Ramos (cell line): ENCODE data around the gene ADGRL4.
"Not testable (repeated sequence)": the region's sequence is repeated elsewhere in the genome, so short reads cannot be mapped to it uniquely, and the experiment has no call there.

ENCODE experiments used
- in situ Hi-C: fragments of 300-500 bp; cut with MboI; formaldehyde crosslinking; loops from one replicate; pipeline ENCODE4 v1.14.3; 2022; ENCODE audit warnings: low sequenced_read_pairs; ENCODE audit not compliant: unreplicated experiment

ADGRL4 gene

GRCh38 chr1:78919150-78919549, 87.4 kb downstream of the ADGRL4 start:
- in situ Hi-C loops, result no loop called here

GRCh38 chr1:78918157-78918556, 88.4 kb downstream of the ADGRL4 start:
- in situ Hi-C loops, result no loop called here

GRCh38 chr1:78916986-78917385, 89.5 kb downstream of the ADGRL4 start:
- in situ Hi-C loops, result no loop called here

- in situ Hi-C loops, result no loop called here
Observed at GRCh38 chr1:78913950-78914349, 92.6 kb downstream of the ADGRL4 start.

DNA sequence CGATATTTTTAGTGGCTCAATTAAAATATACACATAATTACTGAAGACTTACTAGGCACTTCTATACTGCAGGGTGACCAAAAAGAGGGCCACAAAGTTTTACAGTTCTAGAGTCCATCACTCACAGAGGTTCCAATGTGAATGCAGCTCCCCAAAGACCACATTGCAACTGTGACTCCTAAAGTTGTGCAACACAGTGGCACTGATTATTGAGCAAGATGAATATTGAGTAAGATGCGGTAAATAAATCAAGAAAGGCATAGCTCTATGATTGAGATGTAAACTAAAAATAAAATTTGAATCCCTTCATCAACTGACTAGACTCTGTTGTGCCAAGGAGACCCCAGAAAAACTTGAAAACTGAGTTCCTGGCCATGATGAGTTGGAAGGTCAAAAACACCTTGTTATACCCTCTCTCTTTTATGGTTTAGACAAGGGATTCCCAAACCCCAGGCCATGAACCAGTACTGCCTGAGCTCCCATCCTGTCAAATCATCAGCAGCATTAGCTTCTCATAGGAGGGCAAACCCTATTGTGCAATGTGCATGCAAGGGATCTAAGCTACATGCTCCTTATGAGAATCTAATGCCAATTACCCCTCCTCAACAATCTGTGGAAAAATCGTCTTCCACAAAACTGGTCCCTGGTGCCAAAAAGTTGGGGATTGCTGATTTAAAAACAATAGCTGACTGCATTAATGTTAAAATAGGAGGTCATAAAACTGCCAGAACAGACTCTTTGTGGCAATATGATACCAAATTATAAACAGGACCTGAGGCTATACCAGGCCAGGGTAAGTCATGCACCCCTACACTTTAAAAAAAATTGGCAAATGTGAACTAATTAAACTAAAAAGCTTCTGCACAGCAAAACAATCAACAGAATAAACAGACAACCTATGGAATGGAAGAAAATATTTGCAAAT, 94.3 kb downstream of the ADGRL4 start:
- in situ Hi-C loops, result no loop called here

GRCh38 chr1:78902641-78903040, 103.9 kb downstream of the ADGRL4 start:
- in situ Hi-C loops, result no loop called here

- in situ Hi-C loops, result no loop called here
Observed at GRCh38 chr1:78894811-78895210, 111.7 kb downstream of the ADGRL4 start.

DNA sequence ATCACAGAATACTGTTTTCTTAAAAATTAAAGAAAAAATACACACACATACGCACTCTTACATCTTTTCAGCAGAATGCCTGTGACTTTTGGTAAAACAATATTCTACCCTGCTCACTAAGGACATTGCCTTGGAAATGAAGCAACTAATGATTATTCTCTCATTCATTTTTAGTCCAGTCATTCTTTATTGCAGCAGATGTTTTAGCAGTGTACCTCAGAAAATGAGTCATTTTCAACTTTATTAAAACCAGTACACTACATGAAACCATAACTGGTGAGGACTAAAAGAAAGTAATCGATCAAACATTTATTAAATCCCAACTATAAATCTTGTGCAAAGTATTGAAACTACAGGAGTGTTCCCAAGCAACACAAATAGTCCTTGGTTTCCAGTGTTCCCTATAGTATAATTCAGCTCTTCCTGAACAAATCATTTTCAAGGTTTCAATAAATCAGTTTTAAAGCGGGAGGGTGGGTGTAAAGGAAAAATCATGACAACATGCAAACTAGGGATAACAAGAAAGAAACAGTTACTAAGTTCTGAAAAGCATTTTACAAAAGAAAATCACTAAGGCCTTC, 114.2 kb downstream of the ADGRL4 start:
- in situ Hi-C loops, result no loop called here

- in situ Hi-C loops, result no loop called here
Observed at GRCh38 chr1:78887458-78887857, 119.1 kb downstream of the ADGRL4 start.

DNA sequence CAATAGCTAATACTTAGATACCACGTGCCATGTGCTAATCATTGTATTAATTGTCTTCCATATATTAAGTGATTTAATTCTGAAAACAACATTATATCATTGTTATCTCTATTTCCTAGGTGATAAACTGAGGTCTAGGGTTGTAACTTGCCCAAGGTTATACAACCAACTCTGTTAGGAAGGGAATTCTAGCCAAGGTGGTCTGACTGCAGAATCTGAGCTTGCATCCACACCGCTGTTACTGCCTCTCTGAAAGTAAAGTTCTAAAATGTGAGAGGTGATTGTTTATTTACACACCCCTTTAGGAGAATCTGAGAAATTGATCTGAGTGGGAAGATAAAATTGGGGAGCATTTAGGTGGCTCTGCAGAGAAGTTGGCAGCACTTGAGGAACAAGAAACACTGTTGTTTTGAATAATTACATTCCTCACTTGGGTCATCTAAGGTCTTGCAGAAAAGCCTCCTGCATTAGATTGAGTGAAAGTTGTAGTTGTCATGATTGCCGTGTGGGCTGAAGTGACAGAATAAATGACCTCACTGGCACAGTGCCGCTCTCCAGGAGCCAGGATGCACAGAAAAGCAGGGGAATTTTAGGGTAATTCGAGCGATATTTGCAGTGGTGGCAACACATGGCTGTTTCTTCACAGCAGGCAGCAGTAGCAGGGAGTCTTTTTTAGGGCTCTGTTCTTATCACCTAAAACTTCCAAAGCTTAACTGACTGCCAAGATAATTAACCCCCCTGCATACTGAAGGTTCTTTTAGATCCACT, 121.7 kb downstream of the ADGRL4 start:
- in situ Hi-C loops, result no loop called here

DNA sequence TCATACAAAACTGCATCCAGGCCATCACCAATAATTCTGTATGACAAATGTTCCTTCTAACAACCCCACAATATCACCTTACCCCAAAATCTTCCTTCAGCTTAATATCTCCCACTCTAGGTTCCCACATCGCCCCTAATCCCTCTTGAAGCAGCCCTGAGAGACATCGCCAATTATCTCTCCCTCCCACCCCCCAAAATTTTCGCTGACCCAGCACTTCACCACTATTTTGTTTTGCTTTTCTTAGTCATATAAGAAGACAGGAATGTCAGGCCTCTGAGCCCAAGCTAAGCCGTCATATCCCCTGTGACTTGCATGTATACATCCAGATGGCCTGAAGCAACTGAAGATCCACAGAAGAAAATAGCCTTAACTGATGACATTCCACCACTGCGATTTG, 126.3 kb downstream of the ADGRL4 start:
- in situ Hi-C loops, result no loop called here

DNA sequence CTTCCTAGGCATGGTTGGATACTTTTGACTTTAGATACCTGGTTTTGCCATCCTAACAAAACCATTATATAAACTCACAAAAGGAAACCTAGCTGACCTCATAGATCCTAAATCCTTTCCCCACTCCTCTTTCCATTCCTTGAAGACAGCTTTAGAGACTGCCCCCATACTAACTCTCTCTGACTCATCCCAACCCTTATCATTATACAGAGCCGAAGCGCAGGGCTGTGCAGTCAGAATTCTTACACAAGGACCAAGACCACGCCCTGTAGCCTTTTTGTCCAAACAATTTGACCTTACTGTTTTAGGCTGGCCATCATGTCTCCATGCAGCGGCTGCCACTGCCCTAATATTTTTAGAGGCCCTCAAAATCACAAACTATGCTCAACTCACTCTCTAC, 130.5 kb downstream of the ADGRL4 start:
- in situ Hi-C loops, result not testable (repeated sequence)

DNA sequence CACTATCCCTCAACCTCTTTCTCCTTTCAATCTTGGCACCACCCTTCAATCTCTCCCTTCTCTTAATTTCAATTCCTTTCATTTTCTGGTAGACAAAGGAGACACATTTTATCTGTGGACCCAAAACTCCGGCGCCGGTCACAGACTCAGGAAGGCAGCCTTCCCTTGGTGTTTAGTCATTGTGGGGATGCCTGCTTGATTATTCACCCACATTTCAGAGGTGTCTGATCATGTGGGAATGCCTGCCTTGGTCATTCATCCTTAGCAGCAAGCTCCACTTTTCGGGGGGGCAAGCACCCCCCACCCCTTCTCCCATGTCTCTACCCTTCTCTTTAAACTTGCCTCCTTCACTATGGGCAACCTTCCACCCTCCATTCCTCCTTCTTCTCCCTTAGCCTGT, 133.7 kb downstream of the ADGRL4 start:
- in situ Hi-C loops, result not testable (repeated sequence)

DNA sequence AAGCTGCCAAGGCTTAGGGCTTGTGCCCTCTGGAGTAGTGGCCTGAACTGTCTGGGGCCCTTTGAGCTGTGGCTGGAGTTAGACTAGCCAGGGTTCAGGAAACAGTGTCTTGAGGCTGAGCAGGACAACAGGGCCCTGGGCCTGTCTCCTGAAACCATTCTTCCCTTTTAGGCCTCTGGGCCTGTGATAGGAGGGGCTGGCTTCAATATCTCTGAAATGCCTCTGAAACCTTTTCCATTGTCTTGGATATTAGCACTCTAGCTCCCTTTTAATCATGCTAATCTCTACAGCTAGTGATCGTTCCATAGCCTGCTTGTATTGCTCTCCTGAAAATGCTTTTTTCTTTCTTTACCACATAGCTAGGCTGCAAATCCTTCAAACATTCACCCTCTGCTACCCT, 135.3 kb downstream of the ADGRL4 start:
- in situ Hi-C loops, result no loop called here

DNA sequence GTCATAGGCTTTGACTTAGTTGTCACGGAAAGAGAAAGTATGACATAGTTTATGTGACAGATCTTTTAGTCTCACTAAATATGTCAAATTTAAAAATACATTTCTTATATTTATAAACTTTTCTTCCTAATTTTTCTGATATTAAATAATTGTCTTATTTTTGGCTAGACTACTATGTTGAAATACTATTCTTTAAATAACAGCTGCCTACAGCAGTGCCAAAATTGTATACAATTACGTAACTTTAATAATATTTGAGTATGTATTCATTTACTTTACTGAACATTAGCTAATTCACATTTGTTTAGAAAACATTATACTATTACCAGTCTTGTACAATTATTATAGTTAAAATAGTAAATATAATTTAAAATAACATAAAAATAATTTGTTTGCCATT, 137.4 kb downstream of the ADGRL4 start:
- in situ Hi-C loops, result no loop called here

DNA sequence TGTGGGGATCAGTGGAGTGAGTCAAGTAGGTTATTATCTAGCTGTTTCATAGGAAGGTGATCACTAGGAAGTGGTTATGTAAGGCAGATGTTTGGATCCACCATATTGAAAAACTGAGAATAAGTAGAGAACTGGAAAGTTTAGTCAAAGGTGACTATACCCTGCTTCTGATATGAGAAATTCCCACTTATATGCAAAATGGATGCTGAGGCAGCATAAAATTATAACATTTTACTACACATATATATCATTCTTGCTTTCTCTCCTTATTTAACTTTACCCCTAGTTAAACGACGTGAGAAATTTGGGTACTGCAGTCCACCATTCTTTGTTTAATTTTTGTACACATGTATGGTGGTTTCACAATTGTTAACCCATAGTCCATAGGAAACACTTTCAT, 142.4 kb downstream of the ADGRL4 start:
- in situ Hi-C loops, result no loop called here

GRCh38 chr1:78856096-78856495, 150.4 kb downstream of the ADGRL4 start:
- in situ Hi-C loops, result no loop called here

DNA sequence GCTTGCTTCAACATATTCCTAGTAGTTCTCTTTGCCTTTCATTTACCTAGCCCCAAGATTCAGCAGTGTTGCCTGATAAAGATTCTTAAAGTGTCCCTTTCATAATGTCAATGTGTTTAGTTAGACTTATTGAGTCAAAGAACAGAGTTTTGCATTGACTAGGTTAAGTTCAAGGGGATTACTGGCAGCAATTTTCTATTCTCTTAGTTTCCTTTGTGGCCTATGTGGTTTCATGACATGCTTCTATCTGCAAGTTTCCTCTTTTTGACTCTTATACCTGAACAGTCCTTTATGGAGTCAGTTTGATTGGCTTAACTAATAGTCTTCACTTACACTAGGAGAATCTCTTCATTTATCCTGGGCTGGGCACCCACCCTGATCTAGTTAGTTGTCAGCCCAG, 151.3 kb downstream of the ADGRL4 start:
- in situ Hi-C loops, result no loop called here

DNA sequence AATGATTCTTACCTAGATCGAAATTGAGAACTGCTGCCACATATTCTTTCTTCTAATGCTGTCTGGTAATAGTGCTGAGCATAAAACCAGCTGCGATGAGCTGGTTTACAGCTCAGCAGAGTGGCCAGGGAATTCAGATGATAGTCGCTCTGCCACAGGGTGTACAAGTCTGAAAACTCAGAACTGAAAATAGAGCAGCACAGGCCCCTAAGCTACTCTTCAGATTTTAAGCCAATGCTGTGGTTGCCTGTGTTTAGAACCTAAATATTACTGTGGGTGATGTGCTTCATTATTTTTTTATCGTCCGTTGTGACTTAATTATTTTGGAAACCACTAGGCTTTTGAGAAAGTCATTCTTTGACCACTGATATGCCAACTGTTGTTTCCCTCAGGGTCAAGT, 152.0 kb downstream of the ADGRL4 start:
- in situ Hi-C loops, result no loop called here

- in situ Hi-C loops, result no loop called here
Observed at GRCh38 chr1:78843546-78843945, 163.0 kb downstream of the ADGRL4 start.

- in situ Hi-C loops, result no loop called here
Observed at GRCh38 chr1:78843111-78843510, 163.4 kb downstream of the ADGRL4 start.
